ENCODE measurements around the gene NRL. TPM values are rescaled to one million over a fixed set of nuclear protein-coding genes. Genes with fewer than 3 reads are reported as not detected.

Gene NRL
- polyA plus RNA-seq, 3 donors = 1.1 to 1.5 (median 1.3) TPM

DNA sequence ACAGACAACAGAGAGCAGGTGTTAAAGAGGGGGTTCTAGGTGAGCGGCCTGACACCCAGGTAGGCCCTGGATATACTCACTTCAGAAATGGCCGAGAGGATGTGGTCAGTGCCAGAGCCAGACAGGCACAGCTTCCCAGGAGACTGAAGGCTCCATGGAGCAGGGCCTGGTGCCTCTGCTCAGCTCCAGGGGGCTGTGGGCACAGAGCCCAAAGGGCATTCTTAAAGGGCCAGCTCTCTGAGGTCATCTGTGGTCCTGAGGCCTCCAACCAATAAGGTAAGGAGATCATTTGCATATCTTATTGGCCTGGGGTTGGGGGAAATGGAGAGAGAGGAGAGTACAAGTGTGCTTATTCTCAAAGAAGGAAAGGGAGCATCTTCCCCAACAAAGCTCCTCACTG is 30.3 kb downstream of the NRL start:
- Histone ChIP-seq H3K36me3 (replicated peaks in 1 of 2; ENCODE audit: control insufficient read depth in 1 of 2, insufficient read depth in 2 of 2, low read length in 2 of 2) (no peaks in the 10 kb centered on the region), H4K20me1 (ENCODE audit: insufficient read depth, low read length) (no peaks in the 10 kb centered on the region), H3K9ac (ENCODE audit: insufficient read depth, low read length, poor library complexity, severe bottlenecking) (no peak overlapping the region), H3K27ac (ENCODE audit: low read depth in 1 of 2, low read length in 2 of 2) (no peak overlapping the region), H2AFZ (ENCODE audit: insufficient read depth, low read depth, low read length, poor library complexity, severe bottlenecking) (no peak overlapping the region), H3K27me3 (ENCODE audit: control insufficient read depth in 2 of 2, insufficient read depth in 2 of 2, low read length in 2 of 2) (peaks cover 21 to 43% of the 10 kb centered on the region in 2 donors), H3K4me2 (replicated peaks; ENCODE audit: extremely low read depth, low read length, poor library complexity, severe bottlenecking) (no peak overlapping the region), H3K4me1 (ENCODE audit: control insufficient read depth in 1 of 2, insufficient read depth in 2 of 2, low read length in 2 of 2) (peaks cover 12 to 18% of the 10 kb centered on the region in 2 donors), H3K4me3 (replicated peaks in 1 of 3; ENCODE audit: low read depth in 2 of 3, low read length in 3 of 3) (no peak overlapping the region), H3K79me2 (ENCODE audit: insufficient read depth, low read length) (no peaks in the 10 kb centered on the region), H3K9me3 (replicated peaks in 1 of 2; ENCODE audit: control insufficient read depth in 1 of 2, insufficient read depth in 1 of 2, low read length in 2 of 2) (no peaks in the 10 kb centered on the region)
- DNase-seq = no peak
- Mint-ChIP-seq H3K36me3 (peaks cover 4 to 11% of the 10 kb centered on the region in 2 donors), H3K4me1 (peaks cover 14% of the 10 kb centered on the region), H3K9me3 (peaks cover 0 to 23% (median 2%) of the 10 kb centered on the region in 7 donors), H3K27me3 (ENCODE audit: low read depth in 3 of 3) (peaks cover 40 to 43% (median 40%) of the 10 kb centered on the region in 3 donors), H3K4me3 (no peak overlapping the region), H3K27ac (peak overlapping the region in 1 of 7 donors; percentile 43)
- intact Hi-C loops (cut with micrococcal nuclease) = no loop called here
- WGBS (ENCODE audit: insufficient coverage) = 100% methylated on average over 2 of the region's 2 CpGs
- TF ChIP-seq, protein P1, sequence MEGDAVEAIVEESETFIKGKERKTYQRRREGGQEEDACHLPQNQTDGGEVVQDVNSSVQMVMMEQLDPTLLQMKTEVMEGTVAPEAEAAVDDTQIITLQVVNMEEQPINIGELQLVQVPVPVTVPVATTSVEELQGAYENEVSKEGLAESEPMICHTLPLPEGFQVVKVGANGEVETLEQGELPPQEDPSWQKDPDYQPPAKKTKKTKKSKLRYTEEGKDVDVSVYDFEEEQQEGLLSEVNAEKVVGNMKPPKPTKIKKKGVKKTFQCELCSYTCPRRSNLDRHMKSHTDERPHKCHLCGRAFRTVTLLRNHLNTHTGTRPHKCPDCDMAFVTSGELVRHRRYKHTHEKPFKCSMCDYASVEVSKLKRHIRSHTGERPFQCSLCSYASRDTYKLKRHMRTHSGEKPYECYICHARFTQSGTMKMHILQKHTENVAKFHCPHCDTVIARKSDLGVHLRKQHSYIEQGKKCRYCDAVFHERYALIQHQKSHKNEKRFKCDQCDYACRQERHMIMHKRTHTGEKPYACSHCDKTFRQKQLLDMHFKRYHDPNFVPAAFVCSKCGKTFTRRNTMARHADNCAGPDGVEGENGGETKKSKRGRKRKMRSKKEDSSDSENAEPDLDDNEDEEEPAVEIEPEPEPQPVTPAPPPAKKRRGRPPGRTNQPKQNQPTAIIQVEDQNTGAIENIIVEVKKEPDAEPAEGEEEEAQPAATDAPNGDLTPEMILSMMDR (IDR thresholded peaks at IDR 0.05) = no peak

DNA sequence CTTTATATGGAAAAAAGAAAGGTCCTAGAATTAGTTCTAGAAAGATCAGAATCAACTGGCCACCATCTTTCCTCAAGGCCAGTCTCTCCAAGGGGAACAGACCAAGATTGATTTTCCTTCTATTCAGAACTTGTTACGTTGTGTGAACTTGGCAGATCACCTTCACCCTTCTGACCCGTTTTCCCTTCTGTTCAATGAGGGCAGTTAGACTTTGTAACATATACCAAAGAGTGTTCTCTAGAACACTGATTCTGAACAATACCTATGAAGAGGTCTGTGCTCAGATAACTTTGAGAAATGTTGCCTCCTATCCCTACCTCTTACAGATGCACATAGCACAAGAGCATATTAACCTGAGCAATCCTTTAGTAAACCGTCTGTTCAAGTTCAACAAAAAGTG is 31.3 kb downstream of the NRL start:
- Histone ChIP-seq H4K20me1 (ENCODE audit: insufficient read depth, low read length) (no peaks in the 10 kb centered on the region), H3K27me3 (ENCODE audit: control insufficient read depth in 2 of 2, insufficient read depth in 2 of 2, low read length in 2 of 2) (peaks cover 21 to 44% of the 10 kb centered on the region in 2 donors), H3K4me3 (replicated peaks in 1 of 3; ENCODE audit: low read depth in 2 of 3, low read length in 3 of 3) (no peak overlapping the region), H3K36me3 (replicated peaks in 1 of 2; ENCODE audit: control insufficient read depth in 1 of 2, insufficient read depth in 2 of 2, low read length in 2 of 2) (no peaks in the 10 kb centered on the region), H3K9me3 (replicated peaks in 1 of 2; ENCODE audit: control insufficient read depth in 1 of 2, insufficient read depth in 1 of 2, low read length in 2 of 2) (no peaks in the 10 kb centered on the region), H3K4me2 (replicated peaks; ENCODE audit: extremely low read depth, low read length, poor library complexity, severe bottlenecking) (no peak overlapping the region), H2AFZ (ENCODE audit: insufficient read depth, low read depth, low read length, poor library complexity, severe bottlenecking) (no peak overlapping the region), H3K27ac (ENCODE audit: low read depth in 1 of 2, low read length in 2 of 2) (no peak overlapping the region), H3K4me1 (ENCODE audit: control insufficient read depth in 1 of 2, insufficient read depth in 2 of 2, low read length in 2 of 2) (peaks cover 12 to 18% of the 10 kb centered on the region in 2 donors), H3K79me2 (ENCODE audit: insufficient read depth, low read length) (no peaks in the 10 kb centered on the region), H3K9ac (ENCODE audit: insufficient read depth, low read length, poor library complexity, severe bottlenecking) (no peak overlapping the region)
- TF ChIP-seq, protein P1 (IDR thresholded peaks at IDR 0.05) = no peak
- peaks cover 14% of the 10 kb centered on the region for H3K4me1 Mint-ChIP-seq
- no peak for DNase-seq
- intact Hi-C loops (cut with micrococcal nuclease) = no loop called here
- H3K27me3 Mint-ChIP-seq (ENCODE audit: low read depth in 3 of 3) = peaks cover 43 to 47% (median 45%) of the 10 kb centered on the region in 3 donors
- H3K27ac Mint-ChIP-seq = no peak overlapping the region
- peaks cover 4 to 11% of the 10 kb centered on the region in 2 donors for H3K36me3 Mint-ChIP-seq
- H3K4me3 Mint-ChIP-seq = no peak overlapping the region
- peaks cover 0 to 23% (median 2%) of the 10 kb centered on the region in 7 donors for H3K9me3 Mint-ChIP-seq
- WGBS (ENCODE audit: insufficient coverage) = 96% methylated on average over 2 of the region's 3 CpGs

Data from CD14-positive monocyte (primary cell).